Hepatocyte (in vitro differentiated cells): Measurements from ENCODE around the gene RNF115. TPM values are rescaled to one million over a fixed set of nuclear protein-coding genes. Genes with fewer than 3 reads are reported as not detected.
"Not testable (repeated sequence)": the region's sequence is repeated elsewhere in the genome, so short reads cannot be mapped to it uniquely, and the experiment has no call there.

Experiments used
- DNase-seq: peaks from one replicate; pipeline ENCODE4 v3.0.0-alpha.2; 2016; ENCODE audit warnings: low spot score
- H2AFZ ChIP-seq: fragments of 200-600 bp; sonication (generic); 2 replicates; pipeline ENCODE4 v1.6.0; 2016; ENCODE audit warnings: antibody characterized with exemption, mild to moderate bottlenecking
- H3K27ac ChIP-seq: fragments of 200-600 bp; sonication (generic); 2 replicates; pipeline ENCODE4 v1.5.1; 2016; ENCODE audit warnings: mild to moderate bottlenecking
- H3K27me3 ChIP-seq: fragments of 200-600 bp; sonication (generic); 2 replicates; pipeline ENCODE4 v1.6.1; 2016
- H3K36me3 ChIP-seq: fragments of 200-600 bp; sonication (generic); replicated peaks from 2 replicates; pipeline ENCODE4 v1.5.1; 2016; ENCODE audit warnings: low read depth; ENCODE audit not compliant: insufficient read depth
- H3K4me1 ChIP-seq: fragments of 200-600 bp; sonication (generic); 2 replicates; pipeline ENCODE4 v1.5.1; 2016; ENCODE audit warnings: mild to moderate bottlenecking, moderate library complexity; ENCODE audit not compliant: insufficient read depth
- H3K4me2 ChIP-seq: fragments of 200-600 bp; sonication (generic); 2 replicates; pipeline ENCODE4 v1.6.0; 2016
- H3K4me3 ChIP-seq: fragments of 200-600 bp; sonication (generic); 2 replicates; pipeline ENCODE4 v1.5.1; 2016; ENCODE audit warnings: mild to moderate bottlenecking
- H3K79me2 ChIP-seq: fragments of 200-600 bp; sonication (generic); 2 replicates; pipeline ENCODE4 v1.6.0; 2017; ENCODE audit warnings: mild to moderate bottlenecking
- H3K9me2 ChIP-seq: fragments of 200-600 bp; sonication (generic); replicated peaks from 2 replicates; pipeline ENCODE4 v1.6.0; 2017; ENCODE audit warnings: mild to moderate bottlenecking; ENCODE audit not compliant: insufficient read depth
- H3K9me3 ChIP-seq: fragments of 200-600 bp; sonication (generic); 2 replicates; pipeline ENCODE4 v1.5.1; 2016; ENCODE audit warnings: low read depth, mild to moderate bottlenecking
- H4K20me1 ChIP-seq: fragments of 200-600 bp; sonication (generic); 2 replicates; pipeline ENCODE4 v1.6.0; 2016; ENCODE audit warnings: mild to moderate bottlenecking; ENCODE audit not compliant: insufficient read depth, poor library complexity, severe bottlenecking
- CTCF ChIP-seq: fragments of 200-600 bp; sonication (generic); IDR thresholded peaks from 2 replicates; pipeline ENCODE4 v1.5.1; 2016; ENCODE audit warnings: antibody characterized with exemption, mild to moderate bottlenecking; ENCODE audit not compliant: poor library complexity
- EZH2 ChIP-seq: fragments of 200-600 bp; sonication (generic); IDR thresholded peaks from 2 replicates; pipeline ENCODE4 v1.6.1; 2016; ENCODE audit warnings: antibody characterized with exemption, mild to moderate bottlenecking, borderline replicate concordance
- EZH2phosphoT487 ChIP-seq: fragments of 200-600 bp; sonication (generic); IDR thresholded peaks from one replicate; pipeline ENCODE4 v1.6.1; 2018; ENCODE audit warnings: antibody characterized with exemption, mild to moderate bottlenecking, low read depth, moderate library complexity; ENCODE audit not compliant: unreplicated experiment, severe bottlenecking
- WGBS: methylation state at CpG from one replicate; pipeline ENCODE4 v1.1.6; 2016; ENCODE audit warnings: low lambda C conversion rate; ENCODE audit errors: missing lambda C conversion rate; 5-methylcytosine and 5-hydroxymethylcytosine counted together
- polyA plus RNA-seq: library from polyadenylated mRNA; unstranded; fragments of >200 nt; fragmentation: Nextera tagmentation; extraction: Ambion mirVana; gene quantifications from 2 replicates; pipeline ENCODE4 v1.2.1, GENCODE V29; 2016
- total RNA-seq: library from RNA; depleted of rRNA; stranded (reverse); fragments of >200 nt; gene quantifications from 2 replicates; pipeline ENCODE4 v1.2.3, GENCODE V29; 2014

RNF115 gene
- total and polyA plus RNA-seq, 2 experiments from 2014 or later: 8.6 to 13.7 TPM

GRCh38 chr1:145762001-145762400, 61.9 kb downstream of the RNF115 start:
- H3K4me2 ChIP-seq, H2AFZ ChIP-seq, H3K27ac ChIP-seq, H3K4me1 ChIP-seq, H3K36me3 ChIP-seq, H4K20me1 ChIP-seq, H3K4me3 ChIP-seq, H3K9me3 ChIP-seq, H3K9me2 ChIP-seq, H3K79me2 ChIP-seq, H3K27me3 ChIP-seq, DNase-seq: not testable (repeated sequence)
- WGBS: 89% methylated on average over 2 of the region's 2 CpGs

- H3K27ac ChIP-seq, H3K9me3 ChIP-seq, H2AFZ ChIP-seq, H4K20me1 ChIP-seq, H3K4me3 ChIP-seq, H3K27me3 ChIP-seq, DNase-seq, H3K9me2 ChIP-seq, H3K4me2 ChIP-seq, H3K36me3 ChIP-seq, H3K4me1 ChIP-seq, H3K79me2 ChIP-seq: not testable (repeated sequence)
- 97% methylated on average over 11 of the region's 11 CpGs for WGBS
Observed at GRCh38 chr1:145761498-145761897, 62.4 kb downstream of the RNF115 start.

- not testable (repeated sequence) for H3K36me3 ChIP-seq, DNase-seq
- WGBS: 99% methylated on average over 4 of the region's 4 CpGs
Observed at GRCh38 chr1:145760395-145760949, 63.4 kb downstream of the RNF115 start.

GRCh38 chr1:145759721-145760120, 64.2 kb downstream of the RNF115 start:
- H3K9me2 ChIP-seq: no peaks in the 10 kb centered on the region
- no peak overlapping the region for H2AFZ ChIP-seq
- H3K4me3 ChIP-seq: no peak overlapping the region
- no peak overlapping the region for H3K27ac ChIP-seq
- peaks cover 13% of the 10 kb centered on the region for H3K79me2 ChIP-seq
- no peak overlapping the region for H3K4me2 ChIP-seq
- no peaks in the 10 kb centered on the region for H3K9me3 ChIP-seq
- H3K4me1 ChIP-seq: no peaks in the 10 kb centered on the region
- no peak for DNase-seq
- no peaks in the 10 kb centered on the region for H3K36me3 ChIP-seq
- H4K20me1 ChIP-seq: no peaks in the 10 kb centered on the region
- TF ChIP-seq EZH2phosphoT487 (no peak), EZH2 (no peak), CTCF (no peak)
- 86% methylated on average over 1 of the region's 1 CpG for WGBS
- H3K27me3 ChIP-seq: no peaks in the 10 kb centered on the region

More at GRCh38 chr1:145760395-145760949, 63.4 kb downstream of the RNF115 start:
- H3K4me3 ChIP-seq, H3K4me2 ChIP-seq, H3K9me3 ChIP-seq, H3K27me3 ChIP-seq, H4K20me1 ChIP-seq, H3K4me1 ChIP-seq, H2AFZ ChIP-seq, H3K27ac ChIP-seq, H3K9me2 ChIP-seq: not testable (repeated sequence)
- peaks cover 11% of the 10 kb centered on the region for H3K79me2 ChIP-seq

GRCh38 chr1:145758575-145758974, 65.3 kb downstream of the RNF115 start:
- H2AFZ ChIP-seq: no peak overlapping the region
- no peaks in the 10 kb centered on the region for H3K27me3 ChIP-seq
- H4K20me1 ChIP-seq: no peaks in the 10 kb centered on the region
- peak overlapping the region; percentile 29 for H3K27ac ChIP-seq
- H3K4me1 ChIP-seq: no peaks in the 10 kb centered on the region
- TF ChIP-seq EZH2phosphoT487 (no peak), CTCF (no peak), EZH2 (no peak)
- no peak overlapping the region for H3K4me2 ChIP-seq
- no peaks in the 10 kb centered on the region for H3K36me3 ChIP-seq
- no peak for DNase-seq
- H3K79me2 ChIP-seq: peaks cover 13% of the 10 kb centered on the region
- no peak overlapping the region for H3K4me3 ChIP-seq
- 69% methylated on average over 1 of the region's 1 CpG for WGBS
- H3K9me3 ChIP-seq: no peaks in the 10 kb centered on the region
- no peaks in the 10 kb centered on the region for H3K9me2 ChIP-seq
